OCI-LY3 (cell line): ENCODE measurements around the gene ECI2.

Source experiments
- CTCF ChIP-seq: fragments of 200-600, 300-600 bp; sonication (generic); IDR thresholded peaks from 2 replicates; pipeline ENCODE4 v1.5.1; 2014; ENCODE audit warnings: antibody characterized with exemption, low read length, low read depth
- EZH2phosphoT487 ChIP-seq: fragments of 200-600 bp; shearing (Covaris generic); IDR thresholded peaks from 2 replicates; pipeline ENCODE4 v1.6.1; 2018; ENCODE audit warnings: antibody characterized with exemption, mixed run types, low read depth

- TF ChIP-seq CTCF (no peak), EZH2phosphoT487 (no peak)
Measured at GRCh38 chr6:4128748-4129147, 6.6 kb downstream of the ECI2 start.
